ENCODE measurements around the gene PSEN2. TPM values are rescaled to one million over a fixed set of nuclear protein-coding genes. Genes with fewer than 3 reads are reported as not detected.

The PSEN2 gene
- total RNA-seq, 4 donors from 2014 or later = 37.8 to 56.9 (median 47.1) TPM

DNA sequence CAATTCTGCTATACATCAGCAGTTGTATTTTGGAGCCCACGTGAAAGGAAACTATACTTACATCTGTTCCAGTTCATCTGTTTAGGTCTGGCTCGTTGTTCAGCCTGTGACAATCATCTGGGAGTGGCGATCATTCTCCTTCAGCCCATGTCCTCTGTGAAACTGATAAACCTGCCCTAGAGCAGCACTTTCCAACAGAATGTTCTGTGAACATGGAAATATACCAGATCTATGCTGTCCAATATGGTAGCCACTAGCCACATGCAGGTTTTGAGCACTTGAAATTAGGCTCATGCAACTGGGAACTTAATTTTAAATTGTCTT, 45.2 kb downstream of the PSEN2 start:
- Histone ChIP-seq H3K27ac (replicated peaks in 1 of 4) (no peak overlapping the region), H3K4me3 (no peak overlapping the region), H3K36me3 (peaks cover 6 to 29% (median 11%) of the 10 kb centered on the region in 4 donors), H3K9me3 (no peaks in the 10 kb centered on the region), H3K27me3 (no peaks in the 10 kb centered on the region), H3K4me1 (peaks cover 0 to 16% (median 4%) of the 10 kb centered on the region in 4 donors)
- TF ChIP-seq, protein P1, sequence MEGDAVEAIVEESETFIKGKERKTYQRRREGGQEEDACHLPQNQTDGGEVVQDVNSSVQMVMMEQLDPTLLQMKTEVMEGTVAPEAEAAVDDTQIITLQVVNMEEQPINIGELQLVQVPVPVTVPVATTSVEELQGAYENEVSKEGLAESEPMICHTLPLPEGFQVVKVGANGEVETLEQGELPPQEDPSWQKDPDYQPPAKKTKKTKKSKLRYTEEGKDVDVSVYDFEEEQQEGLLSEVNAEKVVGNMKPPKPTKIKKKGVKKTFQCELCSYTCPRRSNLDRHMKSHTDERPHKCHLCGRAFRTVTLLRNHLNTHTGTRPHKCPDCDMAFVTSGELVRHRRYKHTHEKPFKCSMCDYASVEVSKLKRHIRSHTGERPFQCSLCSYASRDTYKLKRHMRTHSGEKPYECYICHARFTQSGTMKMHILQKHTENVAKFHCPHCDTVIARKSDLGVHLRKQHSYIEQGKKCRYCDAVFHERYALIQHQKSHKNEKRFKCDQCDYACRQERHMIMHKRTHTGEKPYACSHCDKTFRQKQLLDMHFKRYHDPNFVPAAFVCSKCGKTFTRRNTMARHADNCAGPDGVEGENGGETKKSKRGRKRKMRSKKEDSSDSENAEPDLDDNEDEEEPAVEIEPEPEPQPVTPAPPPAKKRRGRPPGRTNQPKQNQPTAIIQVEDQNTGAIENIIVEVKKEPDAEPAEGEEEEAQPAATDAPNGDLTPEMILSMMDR (IDR thresholded peaks at IDR 0.05) = no peak
- no peak for TF ChIP-seq POLR2AphosphoS5 (IDR thresholded peaks at IDR 0.05)
- no peak for TF ChIP-seq EP300 (IDR thresholded peaks at IDR 0.05)
- DNase-seq (ENCODE audit: extremely low spot score) = no peak
- WGBS = 82% methylated on average over 3 of the region's 3 CpGs
- intact Hi-C loops (cut with DNase I) = no loop called here

DNA sequence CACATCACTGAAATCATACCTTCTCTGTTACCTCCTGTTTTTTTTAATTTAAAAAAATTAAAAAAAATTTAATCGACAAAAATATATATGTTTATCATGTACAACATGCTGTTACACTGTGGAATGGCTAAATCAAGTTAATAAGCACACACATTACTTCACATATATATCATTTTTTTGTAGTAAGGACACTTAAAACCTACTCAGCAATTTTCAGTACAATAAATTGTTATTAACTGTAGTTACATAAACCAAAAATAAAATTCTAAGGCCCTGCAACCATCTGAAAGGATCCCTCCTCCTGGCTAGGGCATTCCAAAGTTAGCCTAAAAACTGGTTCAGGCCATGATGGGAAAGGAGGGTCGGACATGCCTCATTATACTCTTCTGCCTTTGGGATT, 46.1 kb downstream of the PSEN2 start:
- no peak overlapping the region for H3K4me3 ChIP-seq
- peaks cover 0 to 7% (median 3%) of the 10 kb centered on the region in 4 donors for H3K4me1 ChIP-seq
- 99% methylated on average over 2 of the region's 2 CpGs for WGBS
- H3K27ac ChIP-seq (replicated peaks in 1 of 4) = no peak overlapping the region
- no peak for TF ChIP-seq EP300 (IDR thresholded peaks at IDR 0.05)
- no peak for TF ChIP-seq POLR2AphosphoS5 (IDR thresholded peaks at IDR 0.05)
- TF ChIP-seq, protein P1 (IDR thresholded peaks at IDR 0.05) = no peak
- TF ChIP-seq POLR2A (IDR thresholded peaks at IDR 0.05; ENCODE audit: low read depth) = no peak
- intact Hi-C loops (cut with DNase I) = no loop called here
- no peak for DNase-seq (ENCODE audit: extremely low spot score)
- no peaks in the 10 kb centered on the region for H3K9me3 ChIP-seq
- H3K27me3 ChIP-seq = no peaks in the 10 kb centered on the region
- peaks cover 6 to 31% (median 8%) of the 10 kb centered on the region in 4 donors for H3K36me3 ChIP-seq

DNA sequence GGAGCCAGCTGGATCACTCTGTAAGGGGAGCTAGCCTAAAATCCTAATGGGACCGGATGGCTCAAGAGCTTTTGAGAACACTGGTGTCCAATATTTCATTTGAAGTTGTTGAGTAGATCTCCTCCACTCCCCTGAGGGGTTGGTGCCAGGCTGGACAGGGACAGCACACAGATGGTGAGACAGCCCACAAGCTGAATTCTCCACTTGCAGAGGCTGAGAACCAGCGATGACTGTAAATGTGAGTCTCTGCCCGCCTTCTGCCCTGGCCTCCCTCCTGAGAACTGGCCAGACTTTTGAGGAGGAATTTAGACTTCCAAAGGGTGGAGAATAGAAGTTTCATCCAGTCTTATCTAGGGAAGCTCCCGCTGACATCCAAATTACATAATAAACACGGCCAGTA, 49.2 kb downstream of the PSEN2 start:
- intact Hi-C loops (cut with DNase I) = no loop called here
- H3K4me1 ChIP-seq = peaks cover 0 to 11% (median 0%) of the 10 kb centered on the region in 4 donors
- TF ChIP-seq POLR2AphosphoS5 (IDR thresholded peaks at IDR 0.05) (no peak), EP300 (IDR thresholded peaks at IDR 0.05) (no peak)
- TF ChIP-seq, protein P1 (IDR thresholded peaks at IDR 0.05) = no peak
- H3K36me3 ChIP-seq = peaks cover 6 to 30% (median 8%) of the 10 kb centered on the region in 4 donors
- WGBS = 89% methylated on average over 5 of the region's 5 CpGs
- no peak overlapping the region for H3K4me3 ChIP-seq
- no peaks in the 10 kb centered on the region for H3K9me3 ChIP-seq
- H3K27ac ChIP-seq (replicated peaks in 1 of 4) = no peak overlapping the region
- no peak for DNase-seq (ENCODE audit: extremely low spot score)
- H3K27me3 ChIP-seq = no peaks in the 10 kb centered on the region

DNA sequence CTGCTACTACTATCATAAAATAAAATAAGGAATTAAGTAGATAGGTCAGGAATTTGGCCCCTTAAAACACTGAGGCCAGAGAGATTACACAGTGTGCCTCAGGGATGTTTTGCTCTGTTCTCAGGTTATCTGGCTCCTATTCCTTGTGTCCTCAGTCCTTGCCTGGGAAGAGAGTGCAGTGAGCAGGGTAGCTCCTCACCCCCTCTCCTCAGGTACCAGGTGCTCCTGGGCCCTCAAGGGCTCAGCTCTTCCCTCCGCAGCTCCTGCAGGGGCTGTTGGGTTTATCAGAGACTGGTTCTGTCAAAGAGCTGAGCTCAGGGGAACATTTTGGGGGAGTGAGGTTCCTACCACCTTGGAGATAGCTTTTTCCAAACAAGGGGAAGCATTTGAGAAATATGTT, 49.6 kb downstream of the PSEN2 start:
- Histone ChIP-seq H3K27me3 (no peaks in the 10 kb centered on the region), H3K4me1 (peaks cover 0 to 11% (median 0%) of the 10 kb centered on the region in 4 donors), H3K9me3 (no peaks in the 10 kb centered on the region), H3K4me3 (no peak overlapping the region), H3K36me3 (peaks cover 6 to 30% (median 8%) of the 10 kb centered on the region in 4 donors), H3K27ac (replicated peaks in 1 of 4) (no peak overlapping the region)
- DNase-seq (ENCODE audit: extremely low spot score) = no peak
- intact Hi-C loops (cut with DNase I) = no loop called here
- 100% methylated on average over 1 of the region's 1 CpG for WGBS
- TF ChIP-seq EP300 (IDR thresholded peaks at IDR 0.05) = no peak
- TF ChIP-seq, protein P1 (IDR thresholded peaks at IDR 0.05) = no peak
- TF ChIP-seq POLR2A (IDR thresholded peaks at IDR 0.05; ENCODE audit: low read depth) = no peak
- TF ChIP-seq POLR2AphosphoS5 (IDR thresholded peaks at IDR 0.05) = no peak

DNA sequence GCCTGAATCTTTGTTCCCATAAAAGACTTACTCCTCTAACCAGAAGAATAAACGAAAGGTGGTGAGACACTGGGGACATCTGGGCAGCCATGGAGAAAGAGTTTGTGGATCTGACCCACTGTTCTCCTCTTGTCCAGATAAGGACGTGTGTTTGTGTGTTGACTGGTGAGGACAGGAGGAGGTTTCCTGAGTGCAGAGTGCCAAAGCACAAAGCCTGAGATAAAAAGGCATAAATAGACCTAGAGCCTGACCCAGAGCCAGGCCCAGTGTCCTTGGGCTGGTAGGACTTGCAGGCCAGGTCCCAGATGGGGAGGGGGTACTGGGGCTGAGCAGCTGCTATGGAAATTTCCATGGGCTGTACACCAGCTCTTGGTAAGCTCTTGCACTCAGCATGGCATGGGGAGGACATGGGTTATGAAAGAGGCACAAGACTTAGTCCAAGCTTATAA, 50.1 kb downstream of the PSEN2 start:
- intact Hi-C loops (cut with DNase I) = no loop called here

More for the DNA sequence above, 50.1 kb downstream of the PSEN2 start:
- Histone ChIP-seq H3K27ac (replicated peaks in 1 of 4) (no peak overlapping the region), H3K4me1 (peaks cover 0 to 6% (median 0%) of the 10 kb centered on the region in 4 donors), H3K27me3 (no peaks in the 10 kb centered on the region), H3K4me3 (no peak overlapping the region), H3K9me3 (no peaks in the 10 kb centered on the region), H3K36me3 (peaks cover 6 to 30% (median 8%) of the 10 kb centered on the region in 4 donors)
- TF ChIP-seq EP300 (IDR thresholded peaks at IDR 0.05) (no peak), POLR2AphosphoS5 (IDR thresholded peaks at IDR 0.05) (no peak)
- no peak for DNase-seq (ENCODE audit: extremely low spot score)
- 64% methylated on average over 2 of the region's 2 CpGs for WGBS

All from esophagus muscularis mucosa (tissue), 4 donors.